DMS153 treated with DMSO at 0.1 percent for 48 hours (cell line): Measurements from ENCODE around the gene KRT5.
"Not testable (repeated sequence)": the region's sequence is repeated elsewhere in the genome, so short reads cannot be mapped to it uniquely, and the experiment has no call there.

Experiments used
- DNase-seq: peaks from one replicate; lab custom pipeline; 2025; ENCODE audit not compliant: unreplicated experiment; lab: John Stamatoyannopoulos, UW

The KRT5 gene

GRCh38 chr12:52496590-52497071 is 23.6 kb downstream of the KRT5 start:
- no peak for DNase-seq

DNA sequence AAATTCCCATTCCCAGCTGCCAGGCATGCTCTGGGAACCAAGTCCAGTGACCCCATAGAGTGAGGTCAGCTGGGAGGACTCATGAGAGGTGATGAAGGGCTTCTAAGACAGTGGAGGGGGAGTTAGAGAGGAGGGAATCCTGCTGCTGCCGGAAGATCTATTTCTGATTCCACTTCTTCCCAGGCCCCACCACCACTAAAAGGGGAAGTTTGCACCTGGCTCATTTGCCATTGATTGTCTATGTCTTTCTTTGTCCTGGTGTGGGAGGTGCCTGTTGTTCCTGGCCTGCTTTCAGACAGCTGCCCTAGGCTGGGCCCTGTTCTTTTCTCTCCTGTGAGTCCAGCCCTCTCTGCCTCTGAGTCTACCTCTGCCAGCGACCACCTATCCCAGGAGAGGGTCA is 24.1 kb downstream of the KRT5 start:
- DNase-seq: no peak

DNA sequence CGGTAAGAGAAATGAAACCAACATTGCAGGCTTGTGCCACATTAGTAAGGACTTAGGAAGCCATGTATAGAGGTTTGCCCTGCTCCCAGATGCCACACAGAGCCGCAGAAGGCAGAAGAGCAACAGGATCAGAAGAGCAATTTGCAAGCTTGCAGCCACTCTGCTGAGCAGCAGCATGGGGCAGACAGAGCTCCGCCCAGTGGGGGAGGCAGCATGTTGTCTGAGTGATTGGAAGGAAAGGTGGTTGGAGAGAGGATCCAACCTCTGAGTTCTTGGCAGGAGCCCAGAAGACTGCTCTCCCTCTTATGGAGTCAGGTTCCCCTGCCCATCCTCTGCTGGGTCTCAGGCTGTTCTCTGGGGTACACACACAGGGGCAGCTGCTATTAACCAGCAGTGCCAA is 24.8 kb downstream of the KRT5 start:
- DNase-seq: peak; percentile 41

DNA sequence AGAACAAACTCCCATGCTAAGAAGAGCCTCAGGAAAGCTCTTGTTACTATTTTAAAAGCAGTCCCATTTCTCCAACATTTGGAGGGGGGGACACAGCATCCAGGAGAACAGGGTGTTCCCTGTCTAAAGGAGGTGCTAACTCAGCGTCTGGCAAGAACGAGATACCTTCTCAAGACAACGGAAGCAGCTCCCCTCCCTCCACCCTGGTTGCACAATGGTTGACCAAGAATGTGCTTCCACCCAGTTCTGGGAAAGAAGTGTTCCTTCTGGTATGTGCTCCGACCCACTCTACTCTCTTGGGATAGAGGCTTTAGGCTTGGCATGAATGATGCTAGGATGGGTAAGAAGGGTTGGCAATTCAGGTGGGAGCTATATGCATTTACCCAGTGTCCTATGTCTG is 25.7 kb downstream of the KRT5 start:
- no peak for DNase-seq

GRCh38 chr12:52494100-52494499 is 26.1 kb downstream of the KRT5 start:
- no peak for DNase-seq

DNA sequence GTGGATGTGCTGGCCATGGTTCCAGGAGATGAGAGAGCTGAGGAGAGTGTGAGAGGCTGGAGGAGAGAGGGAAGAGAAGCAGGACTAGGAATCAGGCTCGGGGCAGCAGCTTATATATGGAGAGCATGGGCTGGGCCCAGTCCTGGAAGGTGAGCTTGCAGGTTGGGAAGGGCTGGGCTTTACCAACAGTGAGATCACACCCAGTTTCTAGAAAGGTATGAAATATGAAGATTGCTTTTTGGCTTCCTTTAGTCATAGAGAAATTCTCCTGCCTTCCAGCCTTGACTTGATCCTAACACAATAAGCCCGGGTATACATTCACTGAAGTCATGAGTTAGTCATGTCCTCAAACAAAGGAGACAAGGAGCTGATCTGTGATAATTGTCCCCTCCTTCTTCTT is 27.0 kb downstream of the KRT5 start, which contains the start of gene KRT6A:
Gene KRT6A (minus strand): TSS at position 86 of the 400 bp plus-strand sequence. CDS start 69 bp downstream, at position 17.
- DNase-seq: no peak

DNA sequence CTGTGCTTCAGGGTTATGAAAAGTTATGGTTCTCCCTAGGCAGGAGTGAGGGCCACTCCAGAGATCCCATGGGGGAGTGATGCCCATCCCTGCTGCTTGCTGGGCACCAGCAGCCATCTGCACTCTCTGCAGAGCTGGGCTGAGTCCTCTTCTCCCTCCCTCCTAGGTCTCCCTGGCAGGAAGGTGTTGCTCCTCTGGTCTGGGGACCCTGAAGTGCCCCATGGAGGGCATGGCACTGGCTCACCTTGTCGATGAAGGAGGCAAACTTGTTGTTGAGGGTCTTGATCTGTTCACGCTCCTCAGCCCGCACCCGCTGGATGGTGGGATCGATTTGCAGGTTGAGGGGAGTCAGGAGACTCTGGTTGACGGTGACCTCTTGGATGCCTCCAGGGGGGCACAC is 27.8 kb downstream of the KRT5 start:
- not testable (repeated sequence) for DNase-seq

- not testable (repeated sequence) for DNase-seq
Observed at GRCh38 chr12:52491495-52491894, 28.7 kb downstream of the KRT5 start.

- no peak for DNase-seq
Observed at GRCh38 chr12:52488736-52489135, 31.5 kb downstream of the KRT5 start.

DNA sequence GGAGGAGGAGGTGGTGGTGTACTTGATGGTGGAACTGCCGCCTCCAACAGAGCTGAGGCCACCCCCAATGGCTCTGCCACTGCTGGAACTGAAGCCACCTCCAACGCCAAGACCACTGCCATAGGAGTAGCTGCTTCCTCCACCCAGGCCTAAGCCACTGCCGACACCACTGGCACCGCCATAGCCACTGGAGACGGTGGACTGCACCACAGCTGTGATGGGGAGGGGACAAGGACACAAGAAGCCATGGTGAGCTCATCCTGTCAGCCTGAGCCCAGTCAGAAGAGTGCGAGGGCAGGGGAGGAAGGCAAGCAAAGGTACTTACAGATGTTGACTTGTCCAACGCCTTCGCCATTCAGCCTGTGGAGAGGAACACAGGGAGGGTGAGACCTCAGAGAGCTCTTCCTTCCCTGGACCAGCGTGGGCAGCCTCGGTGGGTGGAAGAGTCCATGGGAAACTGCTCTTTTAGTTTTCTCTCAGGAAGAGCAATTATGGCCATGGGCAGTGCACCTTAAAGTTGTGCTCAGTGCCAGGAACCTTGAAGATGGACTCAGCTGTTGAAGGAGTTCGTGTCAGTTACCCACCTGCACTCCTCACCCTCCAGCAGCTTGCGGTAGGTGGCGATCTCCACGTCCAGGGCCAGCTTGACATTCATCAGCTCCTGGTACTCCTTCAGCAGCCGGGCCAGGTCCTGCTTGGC is 32.3 kb downstream of the KRT5 start:
- DNase-seq: not testable (repeated sequence)

DNA sequence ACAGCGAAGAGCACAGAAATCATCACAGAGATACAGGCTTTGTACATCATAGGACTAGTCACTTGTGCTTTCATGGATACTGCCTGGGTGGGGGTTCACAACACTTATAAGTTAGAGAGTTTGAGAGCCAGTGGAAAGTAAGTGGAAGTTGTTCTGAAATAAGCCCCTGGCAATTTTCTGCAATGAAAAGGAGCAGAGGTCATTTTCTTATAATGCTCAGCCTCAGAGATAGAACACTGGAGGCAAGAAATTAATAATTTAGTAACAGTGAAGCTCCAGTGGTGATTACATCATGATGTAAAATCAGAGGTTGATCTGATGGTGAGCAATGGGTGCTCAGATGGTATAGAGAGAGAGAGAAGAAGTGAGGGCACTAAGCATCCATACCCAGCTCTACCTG is 33.0 kb downstream of the KRT5 start:
- no peak for DNase-seq

DNA sequence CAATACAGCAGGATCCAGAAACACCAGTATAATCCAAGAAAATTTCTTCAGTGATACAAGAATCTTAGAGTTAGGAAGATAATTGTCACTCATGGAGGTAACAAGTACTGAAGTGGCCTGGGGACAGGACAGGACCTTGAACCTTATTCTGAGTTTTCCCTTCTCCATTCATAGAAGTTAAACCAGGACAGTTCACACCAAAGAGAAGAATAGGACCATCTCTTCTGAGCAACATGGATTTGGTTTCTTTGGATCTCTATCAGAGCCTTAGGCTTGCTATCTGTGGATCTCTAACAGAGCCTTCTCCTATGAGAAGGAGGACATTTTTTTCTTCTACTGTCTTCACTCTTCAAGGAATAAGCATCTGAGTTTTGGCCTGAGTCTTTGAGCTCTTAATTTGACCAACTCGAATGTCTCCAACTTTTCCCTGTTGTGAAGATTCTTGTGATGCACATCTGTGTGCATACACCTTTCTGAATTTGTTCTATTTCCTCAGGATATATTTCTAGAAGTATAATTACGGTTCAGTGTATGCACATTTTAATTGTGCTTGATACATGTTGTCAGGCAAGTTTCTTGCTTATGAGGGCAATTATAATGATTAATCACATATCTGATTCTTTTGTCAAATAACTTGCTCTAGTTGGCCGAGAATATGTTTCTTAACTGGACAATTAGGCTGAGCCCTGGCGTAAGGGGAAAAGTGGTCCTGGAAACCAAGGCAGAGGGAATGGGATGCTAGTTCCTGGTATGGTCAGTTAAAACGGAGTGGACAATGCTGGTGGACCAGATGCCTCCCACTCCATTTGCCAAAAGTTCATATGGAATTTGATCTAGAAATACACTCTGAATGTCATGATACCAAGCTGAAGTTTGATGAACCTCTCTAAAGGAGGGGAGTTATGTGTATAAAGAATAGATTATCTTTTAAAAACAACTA is 33.8 kb downstream of the KRT5 start:
- DNase-seq: no peak

- DNase-seq: no peak
Observed at GRCh38 chr12:52480073-52480472, 40.1 kb downstream of the KRT5 start.

DNA sequence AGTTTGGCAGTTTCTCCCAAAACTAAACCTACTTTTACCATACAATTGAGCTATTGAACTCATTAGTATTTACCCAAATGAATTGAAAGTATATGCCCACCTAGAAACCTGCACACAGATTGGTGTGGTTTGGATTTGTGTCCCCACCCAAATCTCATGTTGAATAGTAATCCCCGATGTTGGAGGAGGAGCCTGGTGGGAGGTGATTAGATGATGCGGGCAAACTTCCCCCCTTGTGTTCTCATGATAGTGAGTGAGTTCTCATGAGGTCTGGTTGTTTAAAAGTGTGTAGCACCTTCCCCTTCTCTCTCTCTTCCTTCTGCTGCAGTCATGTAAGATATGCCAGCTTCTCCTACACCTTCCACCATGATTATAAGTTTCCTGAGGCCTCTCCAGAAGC is 42.5 kb downstream of the KRT5 start:
- no peak for DNase-seq

DNA sequence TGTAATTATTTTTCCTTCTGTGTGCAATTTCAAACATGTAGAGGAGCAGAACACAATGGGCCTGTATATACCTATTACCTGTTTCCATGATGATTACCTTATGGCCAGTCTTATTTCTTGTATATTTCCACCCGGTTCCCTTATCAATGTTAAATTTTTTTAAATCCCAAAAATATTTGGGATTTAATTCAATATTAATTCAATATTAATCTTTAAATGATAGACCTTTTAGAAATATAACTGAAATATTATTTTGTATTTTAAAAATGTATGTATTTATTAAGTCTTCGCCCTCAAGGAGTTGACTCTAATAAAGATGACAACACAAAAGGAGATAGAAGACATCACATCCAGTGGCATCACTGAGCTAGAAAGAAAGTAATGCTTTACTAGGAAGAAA is 46.0 kb downstream of the KRT5 start:
- no peak for DNase-seq

GRCh38 chr12:52473768-52474167 is 46.4 kb downstream of the KRT5 start, which contains the start of gene KRT6C:
Gene KRT6C (minus strand): TSS chr12:52473805. CDS start chr12:52473737, 68 bp downstream.
- DNase-seq: no peak

GRCh38 chr12:52469853-52470252 is 50.3 kb downstream of the KRT5 start:
- DNase-seq: no peak

DNA sequence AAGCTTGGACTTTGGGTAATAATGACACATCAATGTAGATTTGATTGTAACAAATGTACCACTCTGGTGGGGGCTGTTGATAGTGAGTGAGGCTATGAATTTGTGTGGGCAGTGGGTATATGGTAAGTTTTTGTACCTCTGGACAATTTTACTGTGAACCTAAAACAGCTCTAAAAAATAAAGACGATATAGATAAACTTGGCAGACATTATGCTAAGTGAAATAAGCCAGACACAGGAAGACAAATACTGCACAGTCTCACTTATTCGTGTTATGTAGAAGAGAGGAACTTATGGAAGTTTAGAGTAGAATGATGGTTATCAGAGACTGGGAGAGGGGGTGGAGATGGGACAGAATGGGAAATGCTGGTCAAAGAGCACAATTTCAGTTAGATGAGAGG is 55.3 kb downstream of the KRT5 start:
- DNase-seq: no peak
